Body of pancreas (tissue), 4 donors: ENCODE measurements around the gene CCL22.

Experiments
- CTCF ChIP-seq, 7 experiments: fragments of 450-650 bp in 4 of 7; fragments of 200-600 bp in 3 of 7; sonication (generic) in 3 of 7; IDR thresholded peaks; one replicate each; pipeline ENCODE4 v1.5.1; 2016 to 2019; ENCODE audit warnings: antibody characterized with exemption in 7 of 7
- POLR2A ChIP-seq, 3 donors: fragments of 450-650 bp; IDR thresholded peaks; one replicate each; pipeline ENCODE4 v1.6.1; 2016; ENCODE audit warnings: antibody characterized with exemption in 3 of 3, mild to moderate bottlenecking in 2 of 3

GRCh38 chr16:57389087-57389468 lies 30.5 kb downstream of the CCL22 start:
- TF ChIP-seq POLR2A (IDR thresholded peaks at IDR 0.05): no peak
- TF ChIP-seq CTCF (IDR thresholded peaks at IDR 0.05): no peak
